Kidney (tissue), 14 donors: ENCODE measurements around the gene GPR18. TPM values are rescaled to one million over a fixed set of nuclear protein-coding genes. Genes with fewer than 3 reads are reported as not detected.
A peak's percentile ranks its signal among the peaks of the same experiment; 100 is the strongest.

Experiments
- DNase-seq, 5 donors: peaks; one replicate each; pipeline ENCODE4 v3.0.0-alpha.2; 2013 to 2020
- FAIRE-seq: peaks from 2 replicates; lab custom pipeline; 2012; peaks lifted over from hg19 to GRCh38; lab: Jason Lieb, UNC
- H3K27ac ChIP-seq, 2 donors: one replicate each; pipeline ENCODE4 v1.7.0; 2013; ENCODE audit warnings: low read depth in 2 of 2, low read length in 2 of 2, inconsistent platforms in 1 of 2
- H3K27me3 ChIP-seq: one replicate; pipeline ENCODE4 v1.7.1; 2013; ENCODE audit warnings: low read length, inconsistent platforms; ENCODE audit not compliant: control insufficient read depth, insufficient read depth
- H3K36me3 ChIP-seq, 3 donors: one replicate each; pipeline versions ENCODE4 v1.7.0 to v1.7.1; 2013; ENCODE audit warnings: low read length in 3 of 3, control low read depth in 1 of 3, inconsistent platforms in 1 of 3; ENCODE audit not compliant: insufficient read depth in 3 of 3, control insufficient read depth in 2 of 3
- H3K4me1 ChIP-seq, 3 donors: one replicate each; pipeline versions ENCODE4 v1.7.0 to v1.7.1; 2013; ENCODE audit warnings: low read length in 3 of 3, inconsistent platforms in 1 of 3, low read depth in 1 of 3; ENCODE audit not compliant: control insufficient read depth in 2 of 3, insufficient read depth in 2 of 3
- H3K4me3 ChIP-seq, 3 donors: one replicate each; pipeline versions ENCODE4 v1.7.0 to v1.8.1; 2013; ENCODE audit warnings: low read length in 3 of 3, control low read depth in 1 of 3, inconsistent platforms in 1 of 3
- H3K9ac ChIP-seq, 3 donors: one replicate each; pipeline versions ENCODE4 v1.7.0 to v1.7.1; 2013; ENCODE audit warnings: low read length in 3 of 3, control low read depth in 1 of 3, inconsistent platforms in 1 of 3
- H3K9me3 ChIP-seq, 3 donors: one replicate each; pipeline versions ENCODE4 v1.7.0 to v1.7.1; 2013; ENCODE audit warnings: low read length in 3 of 3, control low read depth in 1 of 3, inconsistent platforms in 1 of 3; ENCODE audit not compliant: control insufficient read depth in 2 of 3, insufficient read depth in 1 of 3
- CTCF ChIP-seq: IDR thresholded peaks from 3 replicates; pipeline ENCODE4 v1.5.1; 2012; ENCODE audit warnings: mild to moderate bottlenecking, moderate library complexity, borderline replicate concordance; ENCODE audit not compliant: insufficient read depth; ENCODE audit errors: extremely low read depth
- intact Hi-C: fragments of 100-400 bp; cut with DNase I; formaldehyde crosslinking; loops from one replicate; pipeline ENCODE4 v1.11.1; 2022
- polyA plus RNA-seq: library from polyadenylated mRNA; stranded (reverse); fragments of 350-450 nt; fragmentation: Illumina TruSeq; extraction: RNeasy Lipid Tissue Mini Kit (QIAGEN cat#74804); gene quantifications from one replicate; pipeline ENCODE4 v1.2.3, GENCODE V29; 2014; ENCODE audit warnings: low read depth, low replicate concordance; ENCODE audit not compliant: insufficient read depth
- total RNA-seq: library from RNA; stranded (reverse); fragmentation: NEBNext Ultra II Directional; extraction: Animal tissue kit (Norgen Biotek cat#: 25700); gene quantifications from one replicate; pipeline ENCODE4 v1.2.1, GENCODE V29; 2021
- donor health status: control.
- donor health status: control.
- donor health status: control.
- donor health status: control.
- donor health status: control.
- donor health status: DM: yes; HTN: yes; CAD: no.
- donor health status: Normal renal cell carcinoma (clear cell type).

GPR18 gene
- total and polyA plus RNA-seq, 2 donors from 2014 or later, result 0.88 TPM; not detected in 1

DNA sequence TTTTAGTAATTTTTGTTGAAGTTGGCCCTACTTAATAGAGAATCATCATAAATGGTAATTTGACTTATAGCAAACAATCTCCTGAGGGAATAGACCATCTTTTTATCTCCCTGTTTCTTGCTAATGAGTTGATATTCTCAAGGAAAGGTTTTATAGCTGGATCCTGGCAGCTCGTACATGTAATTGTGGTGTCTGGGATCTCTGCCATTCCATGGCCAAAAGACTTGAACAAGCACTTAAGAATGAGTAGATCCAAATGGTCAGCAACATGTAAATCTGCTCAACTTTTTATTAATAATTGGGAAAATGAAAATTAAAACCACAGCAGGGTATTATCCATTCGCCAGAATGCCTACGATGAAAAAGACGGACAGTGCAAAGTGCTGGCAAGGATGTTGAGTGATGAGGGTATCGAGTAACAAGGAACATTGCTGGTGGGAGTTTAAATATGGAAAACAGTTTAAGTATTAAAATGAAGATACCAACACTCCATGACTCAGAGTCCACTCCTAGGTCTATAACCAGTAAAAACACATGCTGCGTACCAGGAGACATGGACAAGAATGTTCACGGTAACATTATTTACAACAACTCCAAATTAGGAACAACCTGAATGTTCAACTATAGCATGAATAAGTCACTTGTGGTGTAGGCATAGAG is 5.1 kb upstream of the GPR18 start:
- no peak for FAIRE-seq

DNA sequence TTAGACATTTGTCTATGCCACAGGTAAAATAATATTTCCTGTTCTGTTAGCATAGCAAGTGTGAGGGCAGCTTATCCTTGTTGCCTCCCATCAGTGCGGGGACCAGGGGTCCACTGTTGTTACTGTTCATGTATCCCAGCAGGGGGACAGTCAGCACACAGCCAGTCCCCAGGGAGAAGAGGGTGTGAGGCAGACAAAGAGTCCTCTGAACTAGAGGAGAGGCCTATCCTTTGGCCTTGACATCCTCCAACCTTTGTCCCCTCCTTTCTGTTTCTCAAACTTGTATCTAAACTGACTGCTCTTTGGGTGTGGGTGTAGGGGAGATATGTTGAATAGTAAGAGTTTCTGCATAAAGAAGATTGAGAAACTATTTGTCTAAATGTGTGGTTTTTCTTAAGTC is 2.9 kb upstream of the GPR18 start:
- TF ChIP-seq CTCF, result no peak

More for the DNA sequence above, 5.1 kb upstream of the GPR18 start:
- no peaks in the 10 kb centered on the region for H3K9me3 ChIP-seq
- no peaks in the 10 kb centered on the region for H3K36me3 ChIP-seq
- H3K27me3 ChIP-seq, result no peaks in the 10 kb centered on the region
- no peak for TF ChIP-seq CTCF
- H3K9ac ChIP-seq, result no peak overlapping the region
- no peaks in the 10 kb centered on the region for H3K4me1 ChIP-seq
- peak in 1 of 5 donors; percentile 67 for DNase-seq
- no peak overlapping the region for H3K4me3 ChIP-seq
- intact Hi-C loops, result loop anchor here (10.0 kb wide), 1 partner anchor 88 kb away; no protein-coding TSS in a partner anchor
- no peak overlapping the region for H3K27ac ChIP-seq

GRCh38 chr13:99260216-99260615 is 2.0 kb upstream of the GPR18 start:
- FAIRE-seq (no peak), DNase-seq (no peak)
- intact Hi-C loops, result loop anchor here (10.0 kb wide), 1 partner anchor 85 kb away; no protein-coding TSS in a partner anchor
- H3K9ac ChIP-seq, result no peak overlapping the region
- H3K4me3 ChIP-seq, result no peak overlapping the region
- H3K36me3 ChIP-seq, result peaks cover 0 to 3% (median 0%) of the 10 kb centered on the region in 3 donors
- no peaks in the 10 kb centered on the region for H3K4me1 ChIP-seq
- no peak for TF ChIP-seq CTCF
- H3K27me3 ChIP-seq, result no peaks in the 10 kb centered on the region
- H3K9me3 ChIP-seq, result no peaks in the 10 kb centered on the region
- no peak overlapping the region for H3K27ac ChIP-seq

More for the DNA sequence above, 2.9 kb upstream of the GPR18 start:
- no peak overlapping the region for H3K9ac ChIP-seq
- no peaks in the 10 kb centered on the region for H3K36me3 ChIP-seq
- no peak overlapping the region for H3K4me3 ChIP-seq
- no peaks in the 10 kb centered on the region for H3K27me3 ChIP-seq
- no peak for DNase-seq
- no peak for FAIRE-seq
- no peaks in the 10 kb centered on the region for H3K4me1 ChIP-seq
- H3K9me3 ChIP-seq, result no peaks in the 10 kb centered on the region
- H3K27ac ChIP-seq, result no peak overlapping the region
- intact Hi-C loops, result loop anchor here (10.0 kb wide), 1 partner anchor 86 kb away; no protein-coding TSS in a partner anchor
